Mesenchymal stem cell (in vitro differentiated cells and primary cell): ENCODE measurements around the gene SEC23A.
A peak's percentile ranks its signal among the peaks of the same experiment; 100 is the strongest.
"Not testable (repeated sequence)": the region's sequence is repeated elsewhere in the genome, so short reads cannot be mapped to it uniquely, and the experiment has no call there.

Experiments used
- DNase-seq: peaks from one replicate; pipeline ENCODE4 v3.0.0-alpha.2; 2013
- H2AFZ ChIP-seq: one replicate; pipeline ENCODE4 v1.6.1; 2013; ENCODE audit warnings: low read depth, mild to moderate bottlenecking, control low read depth, inconsistent platforms, low read length, moderate library complexity
- H2AK5ac ChIP-seq: 2 replicates; pipeline ENCODE4 v1.6.1; 2013; ENCODE audit warnings: low read length, moderate library complexity, mild to moderate bottlenecking, inconsistent platforms; ENCODE audit not compliant: severe bottlenecking
- H2BK120ac ChIP-seq: one replicate; pipeline ENCODE4 v1.6.1; 2013; ENCODE audit warnings: low read depth, mild to moderate bottlenecking, inconsistent platforms, low read length, moderate library complexity
- H2BK12ac ChIP-seq, 2 experiments: one replicate each; pipeline ENCODE4 v1.6.1; 2013; ENCODE audit warnings: inconsistent platforms in 2 of 2, low read length in 2 of 2, mild to moderate bottlenecking in 2 of 2, moderate library complexity in 2 of 2, control low read depth in 1 of 2
- H2BK15ac ChIP-seq: one replicate; pipeline ENCODE4 v1.6.1; 2013; ENCODE audit warnings: mild to moderate bottlenecking, low read depth, inconsistent platforms; ENCODE audit not compliant: poor library complexity, severe bottlenecking
- H2BK5ac ChIP-seq: 2 replicates; pipeline ENCODE4 v1.6.1; 2013; ENCODE audit warnings: low read depth, mild to moderate bottlenecking, low read length, control low read depth, inconsistent platforms; ENCODE audit not compliant: poor library complexity, severe bottlenecking
- H3K14ac ChIP-seq, 2 experiments: one replicate each; pipeline ENCODE4 v1.6.1; 2013; ENCODE audit warnings: inconsistent platforms in 2 of 2, low read length in 2 of 2, control low read depth in 1 of 2, mild to moderate bottlenecking in 1 of 2, moderate library complexity in 1 of 2
- H3K18ac ChIP-seq, 2 experiments: one replicate each; pipeline ENCODE4 v1.6.1; 2013; ENCODE audit warnings: inconsistent platforms in 2 of 2, low read length in 2 of 2, control low read depth in 1 of 2, low read depth in 1 of 2, mild to moderate bottlenecking in 1 of 2
- H3K23ac ChIP-seq, 2 experiments: one replicate each; pipeline ENCODE4 v1.6.1; 2013; ENCODE audit warnings: inconsistent platforms in 2 of 2, low read length in 2 of 2, mild to moderate bottlenecking in 2 of 2, moderate library complexity in 2 of 2, control low read depth in 1 of 2
- H3K27ac ChIP-seq: 2 replicates; pipeline ENCODE4 v1.5.1; 2013; ENCODE audit warnings: mild to moderate bottlenecking, moderate library complexity, low read length, control low read depth, inconsistent platforms; ENCODE audit not compliant: poor library complexity, severe bottlenecking
- H3K27me3 ChIP-seq, 2 experiments: 2 replicates each; pipeline versions ENCODE4 v1.6.1 to v1.7.0; 2013; ENCODE audit warnings: low read length in 2 of 2, mild to moderate bottlenecking in 2 of 2, moderate library complexity in 2 of 2, control low read depth in 1 of 2, inconsistent platforms in 1 of 2; ENCODE audit not compliant: control insufficient read depth in 1 of 2, insufficient read depth in 1 of 2
- H3K36me3 ChIP-seq, 2 experiments: 2 replicates each; pipeline versions ENCODE4 v1.6.1 to v1.7.0; 2013; ENCODE audit warnings: low read length in 2 of 2, control low read depth in 1 of 2, inconsistent platforms in 1 of 2, low read depth in 1 of 2, mild to moderate bottlenecking in 1 of 2; ENCODE audit not compliant: insufficient read depth in 2 of 2, control insufficient read depth in 1 of 2
- H3K4ac ChIP-seq, 2 experiments: one replicate each; pipeline ENCODE4 v1.6.1; 2013; ENCODE audit warnings: inconsistent platforms in 2 of 2, low read length in 2 of 2, mild to moderate bottlenecking in 2 of 2, moderate library complexity in 2 of 2, control low read depth in 1 of 2, low read depth in 1 of 2
- H3K4me1 ChIP-seq: 2 replicates; pipeline ENCODE4 v1.6.1; 2013; ENCODE audit warnings: low read depth, low read length, control low read depth; ENCODE audit not compliant: control insufficient read depth, insufficient read depth
- H3K4me2 ChIP-seq: 2 replicates; pipeline ENCODE4 v1.6.1; 2013; ENCODE audit warnings: low read length, mild to moderate bottlenecking, inconsistent platforms; ENCODE audit not compliant: poor library complexity, severe bottlenecking
- H3K4me3 ChIP-seq, 2 experiments: 2 replicates each; pipeline versions ENCODE4 v1.5.1 to v1.7.0; 2013; ENCODE audit warnings: low read length in 2 of 2, mild to moderate bottlenecking in 2 of 2, control low read depth in 1 of 2, low read depth in 1 of 2; ENCODE audit not compliant: insufficient read depth in 1 of 2
- H3K79me1 ChIP-seq: replicated peaks from 2 replicates; pipeline ENCODE4 v1.6.1; 2013; ENCODE audit warnings: mild to moderate bottlenecking, control low read depth, low read length, inconsistent platforms; ENCODE audit not compliant: poor library complexity, severe bottlenecking
- H3K9ac ChIP-seq: 2 replicates; pipeline ENCODE4 v1.7.0; 2013; ENCODE audit warnings: mild to moderate bottlenecking, low read length, moderate library complexity
- H3K9me3 ChIP-seq: 2 replicates; pipeline ENCODE4 v1.7.0; 2013; ENCODE audit warnings: mild to moderate bottlenecking, low read length; ENCODE audit not compliant: control insufficient read depth
- H4K8ac ChIP-seq: one replicate; pipeline ENCODE4 v1.6.1; 2013; ENCODE audit warnings: inconsistent platforms, mild to moderate bottlenecking, low read length, moderate library complexity
- H4K91ac ChIP-seq: one replicate; pipeline ENCODE4 v1.6.1; 2013; ENCODE audit warnings: mild to moderate bottlenecking, low read length, inconsistent platforms
- WGBS: methylation state at CpG from one replicate; pipeline ENCODE4 v1.1.7; 2013; ENCODE audit warnings: mixed read lengths; 5-methylcytosine and 5-hydroxymethylcytosine counted together

Gene SEC23A

GRCh38 chr14:39015964-39016577 lies 87.0 kb downstream of the SEC23A start:
- no peak overlapping the region for H3K23ac ChIP-seq
- no peak overlapping the region for H3K14ac ChIP-seq
- no peak overlapping the region for H3K18ac ChIP-seq
- H4K91ac ChIP-seq, result no peak overlapping the region
- H2BK15ac ChIP-seq, result no peak overlapping the region
- no peak overlapping the region for H3K27ac ChIP-seq
- H2AFZ ChIP-seq, result no peak overlapping the region
- H3K79me1 ChIP-seq, result peaks cover 16% of the 10 kb centered on the region
- H2BK12ac ChIP-seq, result no peak overlapping the region
- peak; percentile 35 for DNase-seq
- H2BK5ac ChIP-seq, result no peak overlapping the region
- H3K27me3 ChIP-seq, result no peaks in the 10 kb centered on the region
- no peak overlapping the region for H3K9ac ChIP-seq
- no peaks in the 10 kb centered on the region for H3K9me3 ChIP-seq
- H3K4me3 ChIP-seq, result no peak overlapping the region
- H2BK120ac ChIP-seq, result no peak overlapping the region
- no peak overlapping the region for H2AK5ac ChIP-seq
- WGBS, result 90% methylated on average over 1 of the region's 3 CpGs
- no peak overlapping the region for H3K4ac ChIP-seq
- no peak overlapping the region for H4K8ac ChIP-seq
- H3K36me3 ChIP-seq, result peaks cover 10 to 15% of the 10 kb centered on the region in 2 experiments
- no peak overlapping the region for H3K4me2 ChIP-seq
- no peaks in the 10 kb centered on the region for H3K4me1 ChIP-seq

- H3K18ac ChIP-seq, result no peak overlapping the region
- H3K4me1 ChIP-seq, result no peaks in the 10 kb centered on the region
- no peak overlapping the region for H2BK5ac ChIP-seq
- no peaks in the 10 kb centered on the region for H3K9me3 ChIP-seq
- H2BK120ac ChIP-seq, result no peak overlapping the region
- no peak overlapping the region for H2AFZ ChIP-seq
- H3K4me2 ChIP-seq, result no peak overlapping the region
- peaks cover 16% of the 10 kb centered on the region for H3K79me1 ChIP-seq
- no peak overlapping the region for H3K4me3 ChIP-seq
- H3K27me3 ChIP-seq, result no peaks in the 10 kb centered on the region
- no peak overlapping the region for H3K14ac ChIP-seq
- H3K23ac ChIP-seq, result no peak overlapping the region
- no peak overlapping the region for H4K91ac ChIP-seq
- peak; percentile 66 for DNase-seq
- no peak overlapping the region for H2BK12ac ChIP-seq
- H3K9ac ChIP-seq, result no peak overlapping the region
- H3K36me3 ChIP-seq, result peaks cover 10 to 15% of the 10 kb centered on the region in 2 experiments
- no peak overlapping the region for H3K4ac ChIP-seq
- no peak overlapping the region for H4K8ac ChIP-seq
- no peak overlapping the region for H2BK15ac ChIP-seq
- no peak overlapping the region for H2AK5ac ChIP-seq
- 25% methylated on average over 2 of the region's 5 CpGs for WGBS
- H3K27ac ChIP-seq, result no peak overlapping the region
These were observed 87.6 kb downstream of the SEC23A start for GRCh38 chr14:39015360-39015961.

GRCh38 chr14:39014460-39014859 lies 88.6 kb downstream of the SEC23A start:
- Histone ChIP-seq H2BK12ac (no peak overlapping the region), H2AFZ (no peak overlapping the region), H3K23ac (no peak overlapping the region), H3K4me2 (no peak overlapping the region), H3K4ac (no peak overlapping the region), H4K8ac (no peak overlapping the region), H2AK5ac (no peak overlapping the region), H3K9me3 (no peaks in the 10 kb centered on the region), H3K4me1 (no peaks in the 10 kb centered on the region), H2BK5ac (no peak overlapping the region), H3K4me3 (no peak overlapping the region), H3K9ac (no peak overlapping the region), H3K27me3 (no peaks in the 10 kb centered on the region), H3K79me1 (peaks cover 16% of the 10 kb centered on the region), H3K27ac (no peak overlapping the region), H3K14ac (no peak overlapping the region), H3K18ac (no peak overlapping the region), H2BK120ac (no peak overlapping the region), H4K91ac (no peak overlapping the region), H3K36me3 (peaks cover 10 to 15% of the 10 kb centered on the region in 2 experiments), H2BK15ac (no peak overlapping the region)
- no peak for DNase-seq
- WGBS, result 100% methylated on average over 1 of the region's 1 CpG

GRCh38 chr14:39008965-39009364 lies 94.1 kb downstream of the SEC23A start:
- H2BK12ac ChIP-seq, H3K27ac ChIP-seq: not testable (repeated sequence)

More at GRCh38 chr14:39008965-39009364, 94.1 kb downstream of the SEC23A start:
- peaks cover 7 to 11% of the 10 kb centered on the region in 2 experiments for H3K36me3 ChIP-seq
- not testable (repeated sequence) for H3K18ac ChIP-seq, H2AFZ ChIP-seq, H3K4me3 ChIP-seq, H2BK5ac ChIP-seq, H3K27me3 ChIP-seq, H2AK5ac ChIP-seq, H3K23ac ChIP-seq, H3K14ac ChIP-seq, H4K91ac ChIP-seq, H3K9ac ChIP-seq, H2BK15ac ChIP-seq, H4K8ac ChIP-seq, H3K4me2 ChIP-seq, H3K4me1 ChIP-seq, H3K4ac ChIP-seq, H2BK120ac ChIP-seq, H3K9me3 ChIP-seq, DNase-seq
- WGBS, result 89% methylated on average over 1 of the region's 1 CpG
- peaks cover 11% of the 10 kb centered on the region for H3K79me1 ChIP-seq
